ENCODE measurements around the gene WDPCP.

WDPCP gene

DNA sequence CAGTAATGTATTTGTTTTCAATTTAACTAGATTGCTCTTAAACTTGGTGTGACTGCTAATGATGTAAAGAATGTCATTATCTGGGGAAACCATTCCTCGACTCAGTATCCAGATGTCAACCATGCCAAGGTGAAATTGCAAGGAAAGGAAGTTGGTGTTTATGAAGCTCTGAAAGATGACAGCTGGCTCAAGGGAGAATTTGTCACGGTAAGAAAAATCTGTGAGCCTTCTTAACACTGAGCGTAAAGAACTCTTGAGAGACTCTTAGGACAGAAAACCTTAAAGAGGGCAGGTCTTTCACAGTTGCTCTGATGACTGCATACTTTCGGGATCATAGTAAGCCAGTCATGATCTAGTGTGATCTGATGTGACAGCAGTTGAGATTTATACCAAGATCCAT is 16.4 kb upstream of the WDPCP start:
- ATAC-seq, result no peak

DNA sequence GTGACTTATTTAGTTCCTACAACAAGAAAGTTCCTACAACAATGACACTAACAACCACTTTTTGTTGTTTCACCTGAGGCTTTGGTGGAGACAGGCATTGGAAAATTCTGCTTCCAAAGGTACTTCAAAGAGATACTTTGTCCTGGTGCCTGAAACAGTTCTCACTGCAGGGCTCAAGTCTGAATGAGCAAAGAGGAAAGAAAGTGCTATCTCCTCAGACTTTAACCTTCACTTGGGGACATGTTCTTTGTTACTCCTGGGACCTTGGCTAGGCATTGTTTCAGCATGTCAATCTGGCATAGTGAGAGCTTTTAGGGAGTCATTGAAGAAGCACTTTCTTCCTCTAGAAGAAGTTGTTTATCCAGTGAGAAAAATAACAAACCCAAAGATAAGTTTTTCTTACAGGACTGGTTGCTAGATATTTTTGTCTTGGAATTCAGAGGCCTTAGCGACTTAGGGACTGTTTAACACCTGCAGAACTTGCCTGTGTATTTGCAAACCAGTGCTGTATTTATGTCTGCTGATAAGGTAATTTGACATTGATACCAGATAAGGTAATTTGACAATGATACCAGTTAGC is 12.7 kb upstream of the WDPCP start:
- no peak for TF ChIP-seq ZNF70 (CRISPR knock-in tag; IDR thresholded peaks at IDR 0.05)
- no peak for TF ChIP-seq ESRRG (CRISPR knock-in tag; IDR thresholded peaks at IDR 0.05)
- TF ChIP-seq TCF4 (CRISPR knock-in tag; IDR thresholded peaks at IDR 0.05; ENCODE audit: borderline replicate concordance), result no peak
- no peak for TF ChIP-seq SNAI2 (CRISPR knock-in tag; IDR thresholded peaks at IDR 0.05)
- no peak for TF ChIP-seq ARNTL (CRISPR knock-in tag; IDR thresholded peaks at IDR 0.05; ENCODE audit: borderline replicate concordance, low read depth)
- TF ChIP-seq TOX (CRISPR knock-in tag; IDR thresholded peaks at IDR 0.05; ENCODE audit: borderline replicate concordance), result no peak
- no peak for TF ChIP-seq RARB (CRISPR knock-in tag; IDR thresholded peaks at IDR 0.05)
- ATAC-seq, result no peak

More for the DNA sequence above, 16.4 kb upstream of the WDPCP start:
- TF ChIP-seq CSDC2 (CRISPR knock-in tag; IDR thresholded peaks at IDR 0.05) (no peak), ZNF8 (CRISPR knock-in tag; IDR thresholded peaks at IDR 0.05) (no peak), PPARA (CRISPR knock-in tag; IDR thresholded peaks at IDR 0.05; ENCODE audit: borderline replicate concordance) (no peak), ZNF565 (CRISPR knock-in tag; conservative IDR thresholded peaks at IDR 0.05; ENCODE audit: low read depth) (no peak), ZNF70 (CRISPR knock-in tag; IDR thresholded peaks at IDR 0.05) (no peak), SNAI2 (CRISPR knock-in tag; IDR thresholded peaks at IDR 0.05) (no peak), TCF4 (CRISPR knock-in tag; IDR thresholded peaks at IDR 0.05; ENCODE audit: borderline replicate concordance) (no peak), BACH2 (CRISPR knock-in tag; IDR thresholded peaks at IDR 0.05; ENCODE audit: borderline replicate concordance) (no peak), ESRRG (CRISPR knock-in tag; IDR thresholded peaks at IDR 0.05) (no peak), OSR1 (CRISPR knock-in tag; IDR thresholded peaks at IDR 0.05) (no peak)

DNA sequence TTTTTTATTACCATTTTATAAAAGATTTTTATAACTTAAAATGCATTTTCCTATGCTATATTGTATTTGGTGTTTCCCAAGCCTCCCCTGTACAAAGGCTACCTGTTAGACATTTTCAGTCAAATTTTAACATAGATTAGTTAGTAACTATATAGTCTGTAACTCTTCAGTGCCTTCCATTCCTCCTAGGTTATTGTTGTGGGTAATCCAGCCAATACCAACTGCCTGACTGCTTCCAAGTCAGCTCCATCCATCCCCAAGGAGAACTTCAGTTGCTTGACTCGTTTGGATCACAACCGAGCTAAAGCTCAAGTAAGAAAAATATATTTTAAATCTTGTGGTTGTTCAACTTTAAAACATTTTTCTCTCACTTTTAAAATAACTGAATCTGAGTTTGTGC is 10.7 kb upstream of the WDPCP start:
- TF ChIP-seq GLIS3 (CRISPR knock-in tag; IDR thresholded peaks at IDR 0.05) (no peak), ESRRG (CRISPR knock-in tag; IDR thresholded peaks at IDR 0.05) (no peak), ZNF8 (CRISPR knock-in tag; IDR thresholded peaks at IDR 0.05) (no peak), PPARA (CRISPR knock-in tag; IDR thresholded peaks at IDR 0.05; ENCODE audit: borderline replicate concordance) (no peak), TCF4 (CRISPR knock-in tag; IDR thresholded peaks at IDR 0.05; ENCODE audit: borderline replicate concordance) (no peak), OSR1 (CRISPR knock-in tag; IDR thresholded peaks at IDR 0.05) (no peak)
- TF ChIP-seq, protein P1, sequence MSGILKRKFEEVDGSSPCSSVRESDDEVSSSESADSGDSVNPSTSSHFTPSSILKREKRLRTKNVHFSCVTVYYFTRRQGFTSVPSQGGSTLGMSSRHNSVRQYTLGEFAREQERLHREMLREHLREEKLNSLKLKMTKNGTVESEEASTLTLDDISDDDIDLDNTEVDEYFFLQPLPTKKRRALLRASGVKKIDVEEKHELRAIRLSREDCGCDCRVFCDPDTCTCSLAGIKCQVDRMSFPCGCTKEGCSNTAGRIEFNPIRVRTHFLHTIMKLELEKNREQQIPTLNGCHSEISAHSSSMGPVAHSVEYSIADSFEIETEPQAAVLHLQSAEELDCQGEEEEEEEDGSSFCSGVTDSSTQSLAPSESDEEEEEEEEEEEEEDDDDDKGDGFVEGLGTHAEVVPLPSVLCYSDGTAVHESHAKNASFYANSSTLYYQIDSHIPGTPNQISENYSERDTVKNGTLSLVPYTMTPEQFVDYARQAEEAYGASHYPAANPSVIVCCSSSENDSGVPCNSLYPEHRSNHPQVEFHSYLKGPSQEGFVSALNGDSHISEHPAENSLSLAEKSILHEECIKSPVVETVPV (CRISPR knock-in tag; IDR thresholded peaks at IDR 0.05), result no peak
- TF ChIP-seq, protein P2, sequence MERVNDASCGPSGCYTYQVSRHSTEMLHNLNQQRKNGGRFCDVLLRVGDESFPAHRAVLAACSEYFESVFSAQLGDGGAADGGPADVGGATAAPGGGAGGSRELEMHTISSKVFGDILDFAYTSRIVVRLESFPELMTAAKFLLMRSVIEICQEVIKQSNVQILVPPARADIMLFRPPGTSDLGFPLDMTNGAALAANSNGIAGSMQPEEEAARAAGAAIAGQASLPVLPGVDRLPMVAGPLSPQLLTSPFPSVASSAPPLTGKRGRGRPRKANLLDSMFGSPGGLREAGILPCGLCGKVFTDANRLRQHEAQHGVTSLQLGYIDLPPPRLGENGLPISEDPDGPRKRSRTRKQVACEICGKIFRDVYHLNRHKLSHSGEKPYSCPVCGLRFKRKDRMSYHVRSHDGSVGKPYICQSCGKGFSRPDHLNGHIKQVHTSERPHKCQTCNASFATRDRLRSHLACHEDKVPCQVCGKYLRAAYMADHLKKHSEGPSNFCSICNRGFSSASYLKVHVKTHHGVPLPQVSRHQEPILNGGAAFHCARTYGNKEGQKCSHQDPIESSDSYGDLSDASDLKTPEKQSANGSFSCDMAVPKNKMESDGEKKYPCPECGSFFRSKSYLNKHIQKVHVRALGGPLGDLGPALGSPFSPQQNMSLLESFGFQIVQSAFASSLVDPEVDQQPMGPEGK (CRISPR knock-in tag; IDR thresholded peaks at IDR 0.05; ENCODE audit: borderline replicate concordance), result no peak
- ATAC-seq, result no peak

DNA sequence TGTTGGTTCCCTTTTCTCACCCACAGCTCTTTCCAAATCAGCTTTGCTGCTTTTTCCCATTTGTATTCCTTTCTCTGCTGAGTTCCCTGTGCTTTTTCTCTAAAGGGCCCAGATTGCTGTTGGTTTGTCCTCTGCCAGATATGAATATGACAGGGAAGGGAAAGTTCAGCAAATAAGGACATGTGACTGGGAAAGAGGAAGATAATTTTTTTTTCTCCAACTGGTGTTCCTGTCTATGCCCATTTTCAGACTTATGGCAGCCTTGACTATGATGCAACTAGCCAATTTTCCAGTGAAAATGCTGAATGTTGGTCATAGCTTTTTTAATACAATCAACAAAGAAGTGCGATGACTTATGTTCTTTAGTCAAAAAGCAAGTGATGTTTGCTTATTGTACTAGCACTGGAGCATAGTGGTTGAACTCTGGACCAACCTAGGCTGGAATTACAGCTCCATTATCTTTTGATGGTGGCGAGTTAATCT is 8.2 kb upstream of the WDPCP start:
- no peak for TF ChIP-seq ZFP3 (CRISPR knock-in tag; IDR thresholded peaks at IDR 0.05)
- no peak for TF ChIP-seq ZNF70 (CRISPR knock-in tag; IDR thresholded peaks at IDR 0.05)
- TF ChIP-seq, protein P3, sequence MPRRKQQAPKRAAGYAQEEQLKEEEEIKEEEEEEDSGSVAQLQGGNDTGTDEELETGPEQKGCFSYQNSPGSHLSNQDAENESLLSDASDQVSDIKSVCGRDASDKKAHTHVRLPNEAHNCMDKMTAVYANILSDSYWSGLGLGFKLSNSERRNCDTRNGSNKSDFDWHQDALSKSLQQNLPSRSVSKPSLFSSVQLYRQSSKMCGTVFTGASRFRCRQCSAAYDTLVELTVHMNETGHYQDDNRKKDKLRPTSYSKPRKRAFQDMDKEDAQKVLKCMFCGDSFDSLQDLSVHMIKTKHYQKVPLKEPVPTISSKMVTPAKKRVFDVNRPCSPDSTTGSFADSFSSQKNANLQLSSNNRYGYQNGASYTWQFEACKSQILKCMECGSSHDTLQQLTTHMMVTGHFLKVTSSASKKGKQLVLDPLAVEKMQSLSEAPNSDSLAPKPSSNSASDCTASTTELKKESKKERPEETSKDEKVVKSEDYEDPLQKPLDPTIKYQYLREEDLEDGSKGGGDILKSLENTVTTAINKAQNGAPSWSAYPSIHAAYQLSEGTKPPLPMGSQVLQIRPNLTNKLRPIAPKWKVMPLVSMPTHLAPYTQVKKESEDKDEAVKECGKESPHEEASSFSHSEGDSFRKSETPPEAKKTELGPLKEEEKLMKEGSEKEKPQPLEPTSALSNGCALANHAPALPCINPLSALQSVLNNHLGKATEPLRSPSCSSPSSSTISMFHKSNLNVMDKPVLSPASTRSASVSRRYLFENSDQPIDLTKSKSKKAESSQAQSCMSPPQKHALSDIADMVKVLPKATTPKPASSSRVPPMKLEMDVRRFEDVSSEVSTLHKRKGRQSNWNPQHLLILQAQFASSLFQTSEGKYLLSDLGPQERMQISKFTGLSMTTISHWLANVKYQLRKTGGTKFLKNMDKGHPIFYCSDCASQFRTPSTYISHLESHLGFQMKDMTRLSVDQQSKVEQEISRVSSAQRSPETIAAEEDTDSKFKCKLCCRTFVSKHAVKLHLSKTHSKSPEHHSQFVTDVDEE (CRISPR knock-in tag; IDR thresholded peaks at IDR 0.05), result no peak
- no peak for TF ChIP-seq GLIS3 (CRISPR knock-in tag; IDR thresholded peaks at IDR 0.05)
- TF ChIP-seq OSR1 (CRISPR knock-in tag; IDR thresholded peaks at IDR 0.05), result no peak
- no peak for TF ChIP-seq PPARA (CRISPR knock-in tag; IDR thresholded peaks at IDR 0.05; ENCODE audit: borderline replicate concordance)
- TF ChIP-seq ZNF8 (CRISPR knock-in tag; IDR thresholded peaks at IDR 0.05), result no peak
- no peak for TF ChIP-seq ARNTL (CRISPR knock-in tag; IDR thresholded peaks at IDR 0.05; ENCODE audit: borderline replicate concordance, low read depth)
- no peak for TF ChIP-seq ZNF565 (CRISPR knock-in tag; conservative IDR thresholded peaks at IDR 0.05; ENCODE audit: low read depth)
- TF ChIP-seq ZFP30 (CRISPR knock-in tag; IDR thresholded peaks at IDR 0.05), result no peak
- no peak for TF ChIP-seq RARB (CRISPR knock-in tag; IDR thresholded peaks at IDR 0.05)
- no peak for TF ChIP-seq ISL1 (CRISPR knock-in tag; IDR thresholded peaks at IDR 0.05)
- TF ChIP-seq CSDC2 (CRISPR knock-in tag; IDR thresholded peaks at IDR 0.05), result no peak
- TF ChIP-seq, protein P4, sequence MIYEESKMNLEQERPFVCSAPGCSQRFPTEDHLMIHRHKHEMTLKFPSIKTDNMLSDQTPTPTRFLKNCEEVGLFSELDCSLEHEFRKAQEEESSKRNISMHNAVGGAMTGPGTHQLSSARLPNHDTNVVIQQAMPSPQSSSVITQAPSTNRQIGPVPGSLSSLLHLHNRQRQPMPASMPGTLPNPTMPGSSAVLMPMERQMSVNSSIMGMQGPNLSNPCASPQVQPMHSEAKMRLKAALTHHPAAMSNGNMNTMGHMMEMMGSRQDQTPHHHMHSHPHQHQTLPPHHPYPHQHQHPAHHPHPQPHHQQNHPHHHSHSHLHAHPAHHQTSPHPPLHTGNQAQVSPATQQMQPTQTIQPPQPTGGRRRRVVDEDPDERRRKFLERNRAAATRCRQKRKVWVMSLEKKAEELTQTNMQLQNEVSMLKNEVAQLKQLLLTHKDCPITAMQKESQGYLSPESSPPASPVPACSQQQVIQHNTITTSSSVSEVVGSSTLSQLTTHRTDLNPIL (CRISPR knock-in tag; IDR thresholded peaks at IDR 0.05; ENCODE audit: low read depth), result no peak
- TF ChIP-seq ZC3H10 (CRISPR knock-in tag; IDR thresholded peaks at IDR 0.05), result no peak
- TF ChIP-seq BACH2 (CRISPR knock-in tag; IDR thresholded peaks at IDR 0.05; ENCODE audit: borderline replicate concordance), result no peak
- no peak for TF ChIP-seq TOX (CRISPR knock-in tag; IDR thresholded peaks at IDR 0.05; ENCODE audit: borderline replicate concordance)
- no peak for TF ChIP-seq SNAI2 (CRISPR knock-in tag; IDR thresholded peaks at IDR 0.05)
- no peak for ATAC-seq
